DND-41 (cell line): ENCODE measurements around the gene FLT3.

Experiments
- ATAC-seq: fragments of 200-7000 bp; cut with Tn5 transposase; 3 replicates; pipeline ENCODE4 v1.9.1; 2021; ENCODE audit warnings: low read depth; ENCODE audit not compliant: insufficient read depth
- DNase-seq: peaks from one replicate; pipeline ENCODE4 v3.0.0-alpha.2; 2020
- H2AFZ ChIP-seq: 2 replicates; pipeline ENCODE4 v1.6.0; 2012; ENCODE audit warnings: low read depth, low read length
- H3K27ac ChIP-seq: 2 replicates; pipeline ENCODE4 v1.5.1; 2012; ENCODE audit warnings: low read length, inconsistent platforms
- H3K27me3 ChIP-seq: fragments of 200-600 bp; sonication (generic); 2 replicates; pipeline ENCODE4 v1.6.0; 2012; ENCODE audit warnings: low read length, mild to moderate bottlenecking, inconsistent platforms; ENCODE audit not compliant: insufficient read depth, poor library complexity
- H3K36me3 ChIP-seq: 2 replicates; pipeline ENCODE4 v1.5.1; 2012; ENCODE audit warnings: low read length, inconsistent platforms; ENCODE audit not compliant: insufficient read depth
- H3K4me1 ChIP-seq: 2 replicates; pipeline ENCODE4 v1.5.1; 2012; ENCODE audit warnings: mild to moderate bottlenecking, low read length; ENCODE audit not compliant: insufficient read depth
- H3K4me2 ChIP-seq: 2 replicates; pipeline ENCODE4 v1.6.0; 2012; ENCODE audit warnings: mild to moderate bottlenecking, moderate library complexity, low read length, inconsistent platforms; ENCODE audit not compliant: insufficient read depth
- H3K4me3 ChIP-seq, 2 experiments: fragments of 200-600 bp in 1 of 2; shearing (Covaris generic) in 1 of 2; 2 replicates each; pipeline ENCODE4 v1.5.1; 2012 to 2016; ENCODE audit warnings: inconsistent platforms in 2 of 2, low read length in 2 of 2, mild to moderate bottlenecking in 2 of 2, low read depth in 1 of 2, moderate library complexity in 1 of 2
- H3K79me2 ChIP-seq: 2 replicates; pipeline ENCODE4 v1.6.0; 2012; ENCODE audit warnings: low read length, inconsistent platforms; ENCODE audit not compliant: insufficient read depth
- H3K9ac ChIP-seq: 2 replicates; pipeline ENCODE4 v1.6.0; 2012; ENCODE audit warnings: low read depth, mild to moderate bottlenecking, inconsistent platforms, low read length, moderate library complexity
- H3K9me3 ChIP-seq: 2 replicates; pipeline ENCODE4 v1.5.1; 2012; ENCODE audit warnings: low read length, moderate library complexity, mild to moderate bottlenecking, inconsistent platforms; ENCODE audit not compliant: insufficient read depth, severe bottlenecking
- H4K20me1 ChIP-seq: 2 replicates; pipeline ENCODE4 v1.6.0; 2012; ENCODE audit warnings: low read length; ENCODE audit not compliant: insufficient read depth
- EZH2 ChIP-seq: IDR thresholded peaks from 3 replicates; pipeline ENCODE4 v1.6.1; 2012; ENCODE audit warnings: borderline replicate concordance, low read depth, mild to moderate bottlenecking, moderate library complexity, low read length, inconsistent platforms; ENCODE audit not compliant: severe bottlenecking
- TF ChIP-seq, protein P1 (sequence below): IDR thresholded peaks from 2 replicates; pipeline ENCODE4 v1.5.1; 2012; ENCODE audit warnings: borderline replicate concordance, low read length, moderate library complexity, mild to moderate bottlenecking; ENCODE audit not compliant: poor library complexity, severe bottlenecking; ENCODE audit errors: extremely low read depth

FLT3 gene

DNA sequence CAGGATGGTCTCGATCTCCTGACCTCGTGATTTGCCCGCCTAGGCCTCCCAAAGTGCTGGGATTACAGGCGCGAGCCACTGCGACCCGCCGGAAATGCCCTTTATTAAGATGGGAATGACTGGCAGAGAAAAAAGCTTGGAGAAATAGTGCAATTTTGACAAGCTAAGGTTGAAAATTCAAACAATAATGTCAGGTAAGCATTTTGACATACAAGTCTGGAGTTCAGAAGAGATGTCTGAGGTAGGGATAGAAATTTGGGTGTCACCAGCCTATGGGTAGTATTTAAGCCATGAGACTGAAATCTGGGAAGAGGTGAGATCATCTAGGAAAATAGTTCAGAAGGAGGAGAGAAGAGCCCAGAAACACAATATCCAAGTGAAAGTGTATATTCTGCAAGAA is 20.8 kb upstream of the FLT3 start:
- DNase-seq = no peak
- no peak overlapping the region for H3K9ac ChIP-seq
- no peak overlapping the region for H3K4me2 ChIP-seq
- H3K79me2 ChIP-seq = no peaks in the 10 kb centered on the region
- no peaks in the 10 kb centered on the region for H3K36me3 ChIP-seq
- H3K27ac ChIP-seq = no peak overlapping the region
- H3K27me3 ChIP-seq = no peaks in the 10 kb centered on the region
- H3K4me1 ChIP-seq = peaks cover 7% of the 10 kb centered on the region; the same call in 1 of the 2 replicates
- H4K20me1 ChIP-seq = no peaks in the 10 kb centered on the region
- H3K4me3 ChIP-seq = no peak overlapping the region
- no peak overlapping the region for H2AFZ ChIP-seq
- no peak for TF ChIP-seq EZH2
- TF ChIP-seq, protein P1, sequence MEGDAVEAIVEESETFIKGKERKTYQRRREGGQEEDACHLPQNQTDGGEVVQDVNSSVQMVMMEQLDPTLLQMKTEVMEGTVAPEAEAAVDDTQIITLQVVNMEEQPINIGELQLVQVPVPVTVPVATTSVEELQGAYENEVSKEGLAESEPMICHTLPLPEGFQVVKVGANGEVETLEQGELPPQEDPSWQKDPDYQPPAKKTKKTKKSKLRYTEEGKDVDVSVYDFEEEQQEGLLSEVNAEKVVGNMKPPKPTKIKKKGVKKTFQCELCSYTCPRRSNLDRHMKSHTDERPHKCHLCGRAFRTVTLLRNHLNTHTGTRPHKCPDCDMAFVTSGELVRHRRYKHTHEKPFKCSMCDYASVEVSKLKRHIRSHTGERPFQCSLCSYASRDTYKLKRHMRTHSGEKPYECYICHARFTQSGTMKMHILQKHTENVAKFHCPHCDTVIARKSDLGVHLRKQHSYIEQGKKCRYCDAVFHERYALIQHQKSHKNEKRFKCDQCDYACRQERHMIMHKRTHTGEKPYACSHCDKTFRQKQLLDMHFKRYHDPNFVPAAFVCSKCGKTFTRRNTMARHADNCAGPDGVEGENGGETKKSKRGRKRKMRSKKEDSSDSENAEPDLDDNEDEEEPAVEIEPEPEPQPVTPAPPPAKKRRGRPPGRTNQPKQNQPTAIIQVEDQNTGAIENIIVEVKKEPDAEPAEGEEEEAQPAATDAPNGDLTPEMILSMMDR = no peak
- no peak for ATAC-seq
- H3K9me3 ChIP-seq = no peaks in the 10 kb centered on the region

DNA sequence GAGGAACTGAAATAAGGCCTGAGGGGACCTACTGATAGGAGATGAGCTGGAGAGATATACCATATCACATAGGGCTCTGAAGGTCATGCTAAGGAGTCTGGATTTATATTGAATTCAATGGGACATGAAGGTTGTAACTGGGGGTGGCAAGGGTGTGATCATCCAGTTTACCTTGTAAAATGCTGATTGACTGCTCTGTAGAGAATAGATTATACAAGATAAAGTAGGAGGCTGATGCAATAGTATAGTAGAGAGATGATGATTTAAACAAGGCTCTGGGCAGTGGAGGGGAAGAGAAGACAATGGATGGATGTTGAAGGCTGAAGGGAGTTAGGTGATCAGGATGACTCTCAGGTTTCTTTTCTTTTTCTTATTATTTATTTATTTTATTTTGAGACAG is 19.9 kb upstream of the FLT3 start:
- no peak for DNase-seq
- TF ChIP-seq EZH2 = no peak
- TF ChIP-seq, protein P1 = no peak
- no peaks in the 10 kb centered on the region for H3K27me3 ChIP-seq
- no peak for ATAC-seq
- H3K4me2 ChIP-seq = no peak overlapping the region
- H3K9me3 ChIP-seq = no peaks in the 10 kb centered on the region
- no peaks in the 10 kb centered on the region for H3K79me2 ChIP-seq
- no peak overlapping the region for H2AFZ ChIP-seq
- no peaks in the 10 kb centered on the region for H4K20me1 ChIP-seq
- no peaks in the 10 kb centered on the region for H3K36me3 ChIP-seq
- no peak overlapping the region for H3K4me3 ChIP-seq
- peaks cover 7% of the 10 kb centered on the region; the same call in 1 of the 2 replicates for H3K4me1 ChIP-seq
- H3K27ac ChIP-seq = no peak overlapping the region
- no peak overlapping the region for H3K9ac ChIP-seq

DNA sequence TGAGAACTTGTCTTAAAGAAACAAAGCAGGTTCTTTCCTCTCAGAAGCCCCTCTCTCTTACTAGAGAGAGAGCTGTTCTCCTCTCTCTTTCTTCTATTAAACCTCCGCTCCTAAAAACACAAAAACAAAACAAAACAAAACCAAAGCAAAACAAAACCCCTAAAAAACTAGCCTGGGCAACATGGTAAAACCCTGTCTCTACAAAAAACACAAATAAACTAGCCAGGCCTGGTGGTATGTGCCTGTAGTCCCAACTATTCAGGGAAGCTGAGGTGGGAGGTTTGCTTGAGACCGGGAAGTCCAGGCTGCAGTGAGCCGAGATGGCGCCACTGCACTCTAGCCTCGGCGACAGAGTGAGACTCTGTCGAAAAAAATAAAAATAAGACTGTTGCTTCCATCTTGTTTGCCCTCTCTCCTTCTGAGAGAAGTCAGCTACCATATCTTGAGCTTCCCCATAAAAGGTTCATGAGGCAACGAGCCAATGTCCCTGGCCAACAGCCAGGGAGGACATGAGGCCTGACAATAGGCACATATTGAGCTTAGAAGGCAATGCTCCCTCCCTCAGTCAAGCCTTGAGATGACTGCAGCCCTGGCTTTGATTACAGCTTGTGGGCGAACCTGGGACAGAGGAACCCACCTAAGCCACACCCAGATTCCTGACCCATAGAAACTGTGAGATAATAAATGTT is 17.5 kb upstream of the FLT3 start:
- Histone ChIP-seq H3K36me3 (no peaks in the 10 kb centered on the region), H3K9ac (no peak overlapping the region), H3K4me2 (no peak overlapping the region), H3K27ac (no peak overlapping the region), H3K9me3 (no peaks in the 10 kb centered on the region), H3K4me1 (peaks cover 7% of the 10 kb centered on the region; the same call in 1 of the 2 replicates), H3K79me2 (no peaks in the 10 kb centered on the region), H3K27me3 (no peaks in the 10 kb centered on the region), H4K20me1 (no peaks in the 10 kb centered on the region), H3K4me3 (no peak overlapping the region), H2AFZ (no peak overlapping the region)
- no peak for ATAC-seq
- TF ChIP-seq, protein P1 = no peak
- TF ChIP-seq EZH2 = no peak
- no peak for DNase-seq
